HepG2 (cell line): ENCODE measurements around the gene TMEM167A. TPM values are rescaled to one million over a fixed set of nuclear protein-coding genes. Genes with fewer than 3 reads are reported as not detected.

Source experiments
- E2F2 ChIP-seq: sonication (generic); formaldehyde crosslinking; IDR thresholded peaks from 2 replicates; pipeline ENCODE4 v1.4.0; 2020; ENCODE audit warnings: missing genetic modification reagents, borderline replicate concordance
- ELF4 ChIP-seq: sonication (generic); formaldehyde crosslinking; IDR thresholded peaks from 2 replicates; pipeline ENCODE4 v1.5.0; 2020; ENCODE audit warnings: missing genetic modification reagents, mild to moderate bottlenecking, moderate library complexity, borderline replicate concordance
- NFE2L1 ChIP-seq: sonication (generic); formaldehyde crosslinking; IDR thresholded peaks from 2 replicates; pipeline ENCODE4 v1.4.0; 2020; ENCODE audit warnings: missing genetic modification reagents, mild to moderate bottlenecking, borderline replicate concordance
- NFKB2 ChIP-seq: sonication (generic); formaldehyde crosslinking; IDR thresholded peaks from 2 replicates; pipeline ENCODE4 v1.4.0; 2020; ENCODE audit warnings: missing genetic modification reagents, borderline replicate concordance
- PBX3 ChIP-seq: sonication (generic); formaldehyde crosslinking; IDR thresholded peaks from 2 replicates; pipeline ENCODE4 v1.8.1; 2023; ENCODE audit warnings: missing genetic modification reagents, inconsistent platforms, borderline replicate concordance
- SATB2 ChIP-seq: sonication (generic); formaldehyde crosslinking; IDR thresholded peaks from 2 replicates; pipeline ENCODE4 v1.5.0; 2020; ENCODE audit warnings: missing genetic modification reagents
- SP4 ChIP-seq: sonication (generic); formaldehyde crosslinking; IDR thresholded peaks from 2 replicates; pipeline ENCODE4 v1.8.1; 2023; ENCODE audit warnings: mild to moderate bottlenecking, missing genetic modification reagents
- ZFX ChIP-seq: sonication (generic); formaldehyde crosslinking; IDR thresholded peaks from 2 replicates; pipeline ENCODE4 v1.4.0; 2020; ENCODE audit warnings: mild to moderate bottlenecking, low read depth, missing genetic modification reagents, moderate library complexity
- ZNF333 ChIP-seq: sonication (generic); formaldehyde crosslinking; IDR thresholded peaks from 2 replicates; pipeline ENCODE4 v1.4.0; 2020; ENCODE audit warnings: mild to moderate bottlenecking, missing genetic modification reagents, borderline replicate concordance
- ZNF501 ChIP-seq: sonication (generic); formaldehyde crosslinking; IDR thresholded peaks from 2 replicates; pipeline ENCODE4 v1.5.1; 2020; ENCODE audit warnings: mild to moderate bottlenecking, moderate library complexity, missing genetic modification reagents
- ZNF552 ChIP-seq: sonication (generic); formaldehyde crosslinking; IDR thresholded peaks from 2 replicates; pipeline ENCODE4 v1.9.0; 2022; ENCODE audit warnings: missing genetic modification reagents, mild to moderate bottlenecking, borderline replicate concordance
- ZNF605 ChIP-seq: sonication (generic); formaldehyde crosslinking; IDR thresholded peaks from 2 replicates; pipeline ENCODE4 v1.8.0; 2022; ENCODE audit warnings: mild to moderate bottlenecking, missing genetic modification reagents
- ZNF746 ChIP-seq: sonication (generic); formaldehyde crosslinking; IDR thresholded peaks from 2 replicates; pipeline ENCODE4 v1.8.0; 2022; ENCODE audit warnings: mild to moderate bottlenecking, missing genetic modification reagents
- polyA plus RNA-seq, 8 experiments: library from polyadenylated mRNA; depleted of rRNA in 3 of 8; stranded (reverse) in 7 of 8; unstranded in 1 of 8; fragments of >200 nt; fragmentation: Illumina TruSeq in 4 of 8; extraction: Trizol in 4 of 8; gene quantifications; 2 replicates each; pipeline versions ENCODE4 v1.2.1 to v1.2.3, GENCODE V29; 2011 to 2016; ENCODE audit warnings: low read depth in 4 of 8, missing spikeins in 1 of 8, mixed read lengths in 1 of 8; ENCODE audit not compliant: insufficient read depth in 1 of 8
- total RNA-seq, 5 experiments: library from RNA; depleted of rRNA; stranded (reverse); fragments of >200 nt; fragmentation: Illumina TruSeq; extraction: Trizol; gene quantifications; 2 replicates each; pipeline ENCODE4 v1.2.3, GENCODE V29; 2016; ENCODE audit warnings: low read depth in 1 of 5
- TF ChIP-seq, protein P1 (sequence below): sonication (generic); formaldehyde crosslinking; IDR thresholded peaks from 2 replicates; pipeline ENCODE4 v1.5.1; 2020; ENCODE audit warnings: mild to moderate bottlenecking, missing genetic modification reagents
- TF ChIP-seq, protein P2 (sequence below): IDR thresholded peaks from 2 replicates; pipeline ENCODE4 v1.6.1; 2018; ENCODE audit warnings: missing genetic modification reagents, mild to moderate bottlenecking, missing compliant biosample characterization

TMEM167A gene
- total and polyA plus RNA-seq, 2 of the 13 experiments (the other 11 are each of a cell fraction or from before 2014, with no cell fraction given): 47.0 to 78.7 TPM

- TF ChIP-seq, protein P1, sequence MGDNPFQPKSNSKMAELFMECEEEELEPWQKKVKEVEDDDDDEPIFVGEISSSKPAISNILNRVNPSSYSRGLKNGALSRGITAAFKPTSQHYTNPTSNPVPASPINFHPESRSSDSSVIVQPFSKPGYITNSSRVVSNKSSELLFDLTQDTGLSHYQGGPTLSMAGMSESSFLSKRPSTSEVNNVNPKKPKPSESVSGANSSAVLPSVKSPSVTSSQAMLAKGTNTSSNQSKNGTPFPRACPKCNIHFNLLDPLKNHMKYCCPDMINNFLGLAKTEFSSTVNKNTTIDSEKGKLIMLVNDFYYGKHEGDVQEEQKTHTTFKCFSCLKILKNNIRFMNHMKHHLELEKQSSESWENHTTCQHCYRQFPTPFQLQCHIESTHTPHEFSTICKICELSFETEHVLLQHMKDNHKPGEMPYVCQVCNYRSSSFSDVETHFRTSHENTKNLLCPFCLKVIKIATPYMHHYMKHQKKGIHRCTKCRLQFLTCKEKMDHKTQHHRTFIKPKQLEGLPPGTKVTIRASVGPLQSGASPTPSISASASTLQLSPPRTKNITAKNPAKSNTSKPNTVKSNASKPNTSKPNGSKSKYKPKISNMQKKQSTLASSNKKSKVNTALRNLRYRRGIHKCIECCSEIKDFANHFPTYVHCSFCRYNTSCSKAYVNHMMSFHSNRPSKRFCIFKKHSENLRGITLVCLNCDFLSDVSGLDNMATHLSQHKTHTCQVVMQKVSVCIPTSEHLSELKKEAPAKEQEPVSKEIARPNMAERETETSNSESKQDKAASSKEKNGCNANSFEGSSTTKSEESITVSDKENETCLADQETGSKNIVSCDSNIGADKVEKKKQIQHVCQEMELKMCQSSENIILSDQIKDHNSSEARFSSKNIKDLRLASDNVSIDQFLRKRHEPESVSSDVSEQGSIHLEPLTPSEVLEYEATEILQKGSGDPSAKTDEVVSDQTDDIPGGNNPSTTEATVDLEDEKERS (CRISPR knock-in tag): no peak
- no peak for TF ChIP-seq ZNF552
- no peak for TF ChIP-seq NFE2L1 (CRISPR knock-in tag)
- peak; percentile 99 for TF ChIP-seq ELF4
- TF ChIP-seq ZNF746 (CRISPR knock-in tag): no peak
- peak; percentile 20; the same call in 1 of the 2 replicates for TF ChIP-seq SP4 (CRISPR knock-in tag)
- TF ChIP-seq ZFX (CRISPR knock-in tag): peak; percentile 85
- TF ChIP-seq ZNF605 (CRISPR knock-in tag): peak; percentile 61
- TF ChIP-seq, protein P2, sequence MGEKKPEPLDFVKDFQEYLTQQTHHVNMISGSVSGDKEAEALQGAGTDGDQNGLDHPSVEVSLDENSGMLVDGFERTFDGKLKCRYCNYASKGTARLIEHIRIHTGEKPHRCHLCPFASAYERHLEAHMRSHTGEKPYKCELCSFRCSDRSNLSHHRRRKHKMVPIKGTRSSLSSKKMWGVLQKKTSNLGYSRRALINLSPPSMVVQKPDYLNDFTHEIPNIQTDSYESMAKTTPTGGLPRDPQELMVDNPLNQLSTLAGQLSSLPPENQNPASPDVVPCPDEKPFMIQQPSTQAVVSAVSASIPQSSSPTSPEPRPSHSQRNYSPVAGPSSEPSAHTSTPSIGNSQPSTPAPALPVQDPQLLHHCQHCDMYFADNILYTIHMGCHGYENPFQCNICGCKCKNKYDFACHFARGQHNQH (CRISPR knock-in tag): peak; percentile 32
- no peak for TF ChIP-seq SATB2
- peak; percentile 91 for TF ChIP-seq ZNF501 (CRISPR knock-in tag)
- peak; percentile 74; the same call in 1 of the 2 replicates for TF ChIP-seq NFKB2 (CRISPR knock-in tag)
- TF ChIP-seq E2F2 (CRISPR knock-in tag): no peak
- TF ChIP-seq PBX3 (CRISPR knock-in tag): no peak
- TF ChIP-seq ZNF333 (CRISPR knock-in tag): 0 out of 2 replicates have a peak, but pooled peaks have one; percentile 43
Measured at GRCh38 chr5:83076742-83077661, at the start of gene TMEM167A, which contains the start of gene XRCC4 (continued).
